ENCODE results near the gene XYLB. TPM values are rescaled to one million over a fixed set of nuclear protein-coding genes. Genes with fewer than 3 reads are reported as not detected.

The XYLB gene
- total and polyA plus RNA-seq, 4 experiments from 2014 or later, result 0.22 to 0.61 (median 0.47) TPM

GRCh38 chr3:38311476-38311875 is 35.1 kb upstream of the XYLB start:
- Histone ChIP-seq H3K4me1 (ENCODE audit: insufficient read depth, low read length) (no peaks in the 10 kb centered on the region), H3K4me3 (ENCODE audit: low read length in 2 of 2) (no peak overlapping the region), H3K27me3 (ENCODE audit: insufficient read depth, low read length) (no peaks in the 10 kb centered on the region), H3K36me3 (ENCODE audit: insufficient read depth, low read length) (no peaks in the 10 kb centered on the region), H3K27ac (ENCODE audit: low read depth, low read length) (no peak overlapping the region), H3K9me3 (ENCODE audit: control insufficient read depth in 1 of 2, low read length in 2 of 2) (no peaks in the 10 kb centered on the region)
- DNase-seq, result no peak
- ChIA-PET POLR2A (ENCODE audit: partially characterized antibody) (no interaction called here), CTCF (ENCODE audit: partially characterized antibody) (no interaction called here)
- H3K36me3 Mint-ChIP-seq, result no peaks in the 10 kb centered on the region
- H3K4me1 Mint-ChIP-seq, result peaks cover 0 to 3% (median 0%) of the 10 kb centered on the region in 4 donors
- no peak overlapping the region for H3K4me3 Mint-ChIP-seq
- H3K9me3 Mint-ChIP-seq, result no peaks in the 10 kb centered on the region
- H3K27me3 Mint-ChIP-seq, result peaks cover 6 to 7% of the 10 kb centered on the region in 2 donors
- H3K27ac Mint-ChIP-seq, result no peak overlapping the region
- intact Hi-C loops (cut with micrococcal nuclease), result no loop called here

DNA sequence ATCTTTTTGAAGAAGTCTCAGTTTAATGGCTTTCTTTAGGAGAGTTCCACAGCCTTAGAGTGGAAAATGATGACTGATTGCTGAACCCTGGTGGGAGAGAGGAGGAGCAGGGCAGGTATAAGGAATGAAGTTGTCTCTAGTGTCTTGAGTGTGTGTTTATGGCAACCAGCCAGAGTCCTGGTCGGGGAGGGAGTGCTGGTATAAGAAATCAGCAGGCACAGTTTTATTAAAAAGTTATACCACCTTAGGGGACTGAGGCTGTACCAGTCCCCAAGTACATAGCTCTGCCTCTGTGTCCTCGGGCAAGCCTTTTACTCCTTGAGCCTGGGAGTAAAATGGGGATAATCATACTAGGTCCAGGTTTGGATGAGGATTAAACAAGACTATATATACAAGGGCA is 34.6 kb upstream of the XYLB start:
- peaks cover 0 to 3% (median 0%) of the 10 kb centered on the region in 4 donors for H3K4me1 Mint-ChIP-seq
- H3K36me3 ChIP-seq (ENCODE audit: insufficient read depth, low read length), result no peaks in the 10 kb centered on the region
- H3K4me1 ChIP-seq (ENCODE audit: insufficient read depth, low read length), result no peaks in the 10 kb centered on the region
- DNase-seq, result no peak
- no peaks in the 10 kb centered on the region for H3K9me3 Mint-ChIP-seq
- H3K4me3 ChIP-seq (ENCODE audit: low read length in 2 of 2), result no peak overlapping the region
- no peaks in the 10 kb centered on the region for H3K27me3 ChIP-seq (ENCODE audit: insufficient read depth, low read length)
- H3K27ac Mint-ChIP-seq, result no peak overlapping the region
- H3K36me3 Mint-ChIP-seq, result no peaks in the 10 kb centered on the region
- CTCF ChIA-PET (ENCODE audit: partially characterized antibody), result no interaction called here
- no peaks in the 10 kb centered on the region for H3K9me3 ChIP-seq (ENCODE audit: control insufficient read depth in 1 of 2, low read length in 2 of 2)
- POLR2A ChIA-PET (ENCODE audit: partially characterized antibody), result no interaction called here
- no peak overlapping the region for H3K4me3 Mint-ChIP-seq
- intact Hi-C loops (cut with micrococcal nuclease), result no loop called here
- peaks cover 6 to 7% of the 10 kb centered on the region in 2 donors for H3K27me3 Mint-ChIP-seq
- no peak overlapping the region for H3K27ac ChIP-seq (ENCODE audit: low read depth, low read length)

GRCh38 chr3:38312356-38312755 is 34.2 kb upstream of the XYLB start:
- Histone ChIP-seq H3K4me1 (ENCODE audit: insufficient read depth, low read length) (no peaks in the 10 kb centered on the region), H3K36me3 (ENCODE audit: insufficient read depth, low read length) (no peaks in the 10 kb centered on the region), H3K4me3 (ENCODE audit: low read length in 2 of 2) (no peak overlapping the region), H3K27me3 (ENCODE audit: insufficient read depth, low read length) (no peaks in the 10 kb centered on the region), H3K9me3 (ENCODE audit: control insufficient read depth in 1 of 2, low read length in 2 of 2) (no peaks in the 10 kb centered on the region), H3K27ac (ENCODE audit: low read depth, low read length) (no peak overlapping the region)
- Mint-ChIP-seq H3K4me1 (peaks cover 0 to 3% (median 0%) of the 10 kb centered on the region in 4 donors), H3K27me3 (peaks cover 6 to 7% of the 10 kb centered on the region in 2 donors), H3K9me3 (no peaks in the 10 kb centered on the region), H3K27ac (no peak overlapping the region), H3K4me3 (no peak overlapping the region), H3K36me3 (no peaks in the 10 kb centered on the region)
- CTCF ChIA-PET (ENCODE audit: partially characterized antibody), result interaction anchor here (1.4 kb wide), 1 partner anchor 34 kb away, joined by 3 read pairs; the partner anchor contains the start of gene XYLB
- intact Hi-C loops (cut with micrococcal nuclease), result no loop called here
- no peak for DNase-seq
- POLR2A ChIA-PET (ENCODE audit: partially characterized antibody), result no interaction called here

DNA sequence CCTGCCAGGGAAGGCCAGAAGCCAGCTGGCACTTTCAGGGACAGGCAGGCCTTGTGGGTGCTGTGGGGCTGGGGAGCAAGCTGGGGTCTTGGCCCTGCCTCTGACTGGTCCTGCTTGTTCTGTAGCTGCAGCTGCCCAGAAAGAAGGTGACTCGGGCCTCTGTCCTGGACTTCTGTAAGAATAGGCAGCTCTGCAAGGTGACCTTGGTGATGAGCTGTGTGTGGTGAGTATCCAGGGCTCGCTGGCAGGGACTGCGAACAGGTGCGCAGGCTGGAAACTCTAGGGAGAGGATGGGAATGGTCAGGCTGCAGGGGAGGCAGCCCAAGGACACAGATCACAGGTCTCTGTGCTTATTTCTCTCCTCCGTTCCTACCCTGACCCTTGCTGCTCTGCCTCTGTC is 33.3 kb upstream of the XYLB start:
- Mint-ChIP-seq H3K9me3 (no peaks in the 10 kb centered on the region), H3K27me3 (peaks cover 6% of the 10 kb centered on the region in 2 donors), H3K36me3 (no peaks in the 10 kb centered on the region), H3K27ac (no peak overlapping the region), H3K4me1 (peaks cover 0 to 3% (median 0%) of the 10 kb centered on the region in 4 donors), H3K4me3 (no peak overlapping the region)
- no peaks in the 10 kb centered on the region for H3K4me1 ChIP-seq (ENCODE audit: insufficient read depth, low read length)
- no peak overlapping the region for H3K4me3 ChIP-seq (ENCODE audit: low read length in 2 of 2)
- CTCF ChIA-PET (ENCODE audit: partially characterized antibody), result interaction anchor here (1.4 kb wide), 1 partner anchor 33 kb away, joined by 3 read pairs; the partner anchor contains the start of gene XYLB
- H3K27me3 ChIP-seq (ENCODE audit: insufficient read depth, low read length), result no peaks in the 10 kb centered on the region
- DNase-seq, result no peak
- H3K36me3 ChIP-seq (ENCODE audit: insufficient read depth, low read length), result no peaks in the 10 kb centered on the region
- no peak overlapping the region for H3K27ac ChIP-seq (ENCODE audit: low read depth, low read length)
- no peaks in the 10 kb centered on the region for H3K9me3 ChIP-seq (ENCODE audit: control insufficient read depth in 1 of 2, low read length in 2 of 2)
- POLR2A ChIA-PET (ENCODE audit: partially characterized antibody), result no interaction called here
- intact Hi-C loops (cut with micrococcal nuclease), result no loop called here

GRCh38 chr3:38313695-38314094 is 32.9 kb upstream of the XYLB start:
- Histone ChIP-seq H3K36me3 (ENCODE audit: insufficient read depth, low read length) (no peaks in the 10 kb centered on the region), H3K9me3 (ENCODE audit: control insufficient read depth in 1 of 2, low read length in 2 of 2) (no peaks in the 10 kb centered on the region), H3K27me3 (ENCODE audit: insufficient read depth, low read length) (no peaks in the 10 kb centered on the region), H3K27ac (ENCODE audit: low read depth, low read length) (no peak overlapping the region), H3K4me3 (ENCODE audit: low read length in 2 of 2) (no peak overlapping the region), H3K4me1 (ENCODE audit: insufficient read depth, low read length) (no peaks in the 10 kb centered on the region)
- Mint-ChIP-seq H3K4me1 (peaks cover 0 to 3% (median 0%) of the 10 kb centered on the region in 4 donors), H3K9me3 (no peaks in the 10 kb centered on the region), H3K27me3 (peaks cover 6% of the 10 kb centered on the region in 2 donors), H3K4me3 (no peak overlapping the region), H3K27ac (peak overlapping the region in 1 of 7 donors; percentile 54), H3K36me3 (no peaks in the 10 kb centered on the region)
- intact Hi-C loops (cut with micrococcal nuclease), result no loop called here
- ChIA-PET POLR2A (ENCODE audit: partially characterized antibody) (no interaction called here), CTCF (ENCODE audit: partially characterized antibody) (interaction anchor here (1.4 kb wide), 1 partner anchor 33 kb away, joined by 3 read pairs; the partner anchor contains the start of gene XYLB)
- no peak for DNase-seq

- Mint-ChIP-seq H3K4me1 (peaks cover 0 to 3% (median 0%) of the 10 kb centered on the region in 4 donors), H3K27me3 (peaks cover 4 to 6% of the 10 kb centered on the region in 2 donors), H3K4me3 (no peak overlapping the region), H3K36me3 (no peaks in the 10 kb centered on the region), H3K27ac (no peak overlapping the region), H3K9me3 (no peaks in the 10 kb centered on the region)
- ChIA-PET POLR2A (ENCODE audit: partially characterized antibody) (no interaction called here), CTCF (ENCODE audit: partially characterized antibody) (no interaction called here)
- Histone ChIP-seq H3K4me1 (ENCODE audit: insufficient read depth, low read length) (no peaks in the 10 kb centered on the region), H3K27me3 (ENCODE audit: insufficient read depth, low read length) (no peaks in the 10 kb centered on the region), H3K27ac (ENCODE audit: low read depth, low read length) (no peak overlapping the region), H3K36me3 (ENCODE audit: insufficient read depth, low read length) (no peaks in the 10 kb centered on the region), H3K4me3 (ENCODE audit: low read length in 2 of 2) (no peak overlapping the region), H3K9me3 (ENCODE audit: control insufficient read depth in 1 of 2, low read length in 2 of 2) (no peaks in the 10 kb centered on the region)
- intact Hi-C loops (cut with micrococcal nuclease), result no loop called here
- no peak for DNase-seq
Observed at GRCh38 chr3:38314112-38314763, 32.3 kb upstream of the XYLB start.

DNA sequence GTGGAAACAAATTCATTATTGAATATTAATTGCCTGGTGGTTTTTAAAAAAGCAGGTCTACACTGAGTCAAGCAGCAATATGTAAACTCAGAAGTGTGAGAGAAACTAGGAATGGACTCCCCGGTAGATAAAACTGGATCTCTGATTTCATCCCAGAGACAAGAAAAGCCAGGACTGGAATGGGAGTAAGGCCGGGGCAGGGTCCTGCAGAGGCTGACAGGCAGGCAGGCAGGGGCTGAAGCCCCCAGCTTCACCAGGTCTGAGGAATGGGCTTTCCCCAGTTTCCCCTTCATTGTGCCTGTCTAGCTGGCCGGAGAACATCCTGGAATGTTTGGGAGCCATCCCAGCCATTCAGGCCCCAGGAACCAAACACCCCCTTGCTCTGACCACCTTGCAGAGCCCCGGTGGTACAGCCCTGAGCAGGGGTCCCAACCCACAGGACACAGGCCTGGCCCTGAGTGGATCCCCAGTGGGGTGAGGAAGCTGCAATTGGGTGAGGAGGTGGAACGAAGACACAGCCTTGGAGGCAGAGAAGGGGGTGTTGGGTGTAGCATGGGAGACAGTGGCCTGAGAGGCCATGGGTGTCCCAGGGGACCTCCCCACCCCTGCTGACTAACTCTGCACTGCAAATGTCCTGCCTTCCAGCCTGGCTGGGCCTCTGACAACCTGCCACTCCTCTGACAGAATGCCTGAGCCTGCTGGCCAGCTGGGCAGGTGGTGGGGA is 31.7 kb upstream of the XYLB start:
- H3K4me1 Mint-ChIP-seq, result peaks cover 0 to 3% (median 0%) of the 10 kb centered on the region in 4 donors
- intact Hi-C loops (cut with micrococcal nuclease), result no loop called here
- Histone ChIP-seq H3K4me1 (ENCODE audit: insufficient read depth, low read length) (no peaks in the 10 kb centered on the region), H3K27ac (ENCODE audit: low read depth, low read length) (no peak overlapping the region), H3K9me3 (ENCODE audit: control insufficient read depth in 1 of 2, low read length in 2 of 2) (no peaks in the 10 kb centered on the region), H3K36me3 (ENCODE audit: insufficient read depth, low read length) (no peaks in the 10 kb centered on the region), H3K4me3 (ENCODE audit: low read length in 2 of 2) (no peak overlapping the region), H3K27me3 (ENCODE audit: insufficient read depth, low read length) (no peaks in the 10 kb centered on the region)
- DNase-seq, result no peak
- ChIA-PET POLR2A (ENCODE audit: partially characterized antibody) (no interaction called here), CTCF (ENCODE audit: partially characterized antibody) (interaction anchor here (1.2 kb wide), 1 partner anchor 26 kb away, joined by 3 read pairs; no protein-coding TSS in a partner anchor)
- H3K9me3 Mint-ChIP-seq, result no peaks in the 10 kb centered on the region
- no peaks in the 10 kb centered on the region for H3K36me3 Mint-ChIP-seq
- H3K27me3 Mint-ChIP-seq, result no peaks in the 10 kb centered on the region
- H3K27ac Mint-ChIP-seq, result no peak overlapping the region
- no peak overlapping the region for H3K4me3 Mint-ChIP-seq

All from CD4-positive, alpha-beta memory T cell (primary cell).